NCI-H1105 (cell line): ENCODE results near the gene NBPF1.
"Not testable (repeated sequence)": the region's sequence is repeated elsewhere in the genome, so short reads cannot be mapped to it uniquely, and the experiment has no call there.

Experiments used
- DNase-seq: peaks from one replicate; lab custom pipeline; 2025; lab: John Stamatoyannopoulos, UW

Gene NBPF1

DNA sequence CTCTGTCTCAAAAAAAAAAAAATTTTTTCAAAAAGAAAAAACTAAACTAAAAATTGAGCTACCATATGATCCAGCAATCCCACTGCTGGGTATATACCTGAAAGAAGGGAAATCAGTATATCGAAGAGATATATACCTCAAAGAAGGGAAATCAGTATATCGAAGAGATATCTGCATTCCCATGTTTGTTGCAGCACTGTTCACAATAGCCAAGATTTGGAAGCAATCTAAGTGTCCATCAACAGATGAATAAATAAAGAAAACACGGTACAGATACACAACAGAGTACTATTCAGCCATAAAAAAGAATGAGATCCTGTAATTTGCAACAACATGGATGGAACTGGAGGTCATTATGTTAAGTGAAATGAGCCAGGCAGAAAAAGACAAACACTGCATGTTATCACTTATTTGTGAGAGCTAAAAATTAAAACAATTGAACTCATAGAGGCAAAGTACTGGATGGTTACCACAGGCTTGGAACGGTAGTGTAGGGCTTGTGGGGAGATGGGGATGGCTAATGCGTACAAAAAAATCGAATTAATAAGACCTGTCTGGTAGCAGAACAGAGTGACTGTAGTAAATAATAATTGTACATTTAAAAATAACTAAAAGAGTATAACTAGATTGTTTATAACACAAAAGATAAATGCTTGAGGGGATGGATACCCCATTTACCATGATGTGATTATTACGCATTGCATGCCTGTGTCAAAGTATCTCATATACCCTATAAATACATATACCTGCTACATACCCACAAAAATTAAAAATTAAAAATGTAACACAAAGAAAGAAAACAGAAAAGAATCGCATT is 28.0 kb upstream of the NBPF1 start:
- DNase-seq, result not testable (repeated sequence)

DNA sequence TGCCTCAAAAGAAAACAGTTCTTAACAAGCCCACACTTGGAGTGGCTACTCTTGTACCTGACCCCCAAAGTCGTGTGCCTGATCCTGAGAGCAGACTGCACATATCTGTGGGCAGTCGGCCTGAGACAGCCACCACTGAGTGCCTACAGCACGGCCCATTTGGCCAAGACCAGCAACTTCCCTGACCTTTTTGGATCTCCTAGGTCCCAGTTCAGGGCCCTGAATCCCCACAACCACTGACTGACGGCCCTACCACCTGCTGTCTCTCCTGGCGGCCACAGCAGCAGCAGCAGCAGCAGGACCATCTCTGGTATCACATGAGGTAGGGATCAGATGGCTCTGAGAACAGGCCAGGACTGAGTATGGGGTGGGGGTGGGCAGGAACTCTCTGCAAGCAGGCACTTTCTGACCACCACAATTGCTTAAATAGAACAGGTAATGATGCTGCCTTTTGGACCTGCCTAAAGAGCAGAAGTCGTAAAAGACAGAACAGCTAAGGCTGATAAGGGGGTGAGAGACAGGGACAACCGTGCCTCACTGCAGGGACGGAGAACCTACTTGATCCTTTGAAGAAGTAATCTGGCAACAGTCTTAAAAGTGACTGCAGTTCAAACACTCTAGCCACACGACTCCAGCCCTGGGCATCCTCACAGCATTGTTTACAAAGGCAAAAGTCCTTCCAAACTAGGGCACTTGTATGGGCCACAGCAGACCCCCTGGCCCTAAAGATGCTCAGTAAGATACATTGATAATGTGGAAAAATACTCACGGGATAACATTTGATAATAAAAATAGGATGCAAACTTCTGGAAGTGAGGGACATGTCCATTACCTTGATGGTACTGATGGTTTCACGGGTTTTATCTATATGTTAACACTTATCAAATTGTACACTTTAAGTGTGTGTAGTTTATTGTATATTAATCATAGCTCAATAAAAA is 26.0 kb upstream of the NBPF1 start:
- DNase-seq, result not testable (repeated sequence)

DNA sequence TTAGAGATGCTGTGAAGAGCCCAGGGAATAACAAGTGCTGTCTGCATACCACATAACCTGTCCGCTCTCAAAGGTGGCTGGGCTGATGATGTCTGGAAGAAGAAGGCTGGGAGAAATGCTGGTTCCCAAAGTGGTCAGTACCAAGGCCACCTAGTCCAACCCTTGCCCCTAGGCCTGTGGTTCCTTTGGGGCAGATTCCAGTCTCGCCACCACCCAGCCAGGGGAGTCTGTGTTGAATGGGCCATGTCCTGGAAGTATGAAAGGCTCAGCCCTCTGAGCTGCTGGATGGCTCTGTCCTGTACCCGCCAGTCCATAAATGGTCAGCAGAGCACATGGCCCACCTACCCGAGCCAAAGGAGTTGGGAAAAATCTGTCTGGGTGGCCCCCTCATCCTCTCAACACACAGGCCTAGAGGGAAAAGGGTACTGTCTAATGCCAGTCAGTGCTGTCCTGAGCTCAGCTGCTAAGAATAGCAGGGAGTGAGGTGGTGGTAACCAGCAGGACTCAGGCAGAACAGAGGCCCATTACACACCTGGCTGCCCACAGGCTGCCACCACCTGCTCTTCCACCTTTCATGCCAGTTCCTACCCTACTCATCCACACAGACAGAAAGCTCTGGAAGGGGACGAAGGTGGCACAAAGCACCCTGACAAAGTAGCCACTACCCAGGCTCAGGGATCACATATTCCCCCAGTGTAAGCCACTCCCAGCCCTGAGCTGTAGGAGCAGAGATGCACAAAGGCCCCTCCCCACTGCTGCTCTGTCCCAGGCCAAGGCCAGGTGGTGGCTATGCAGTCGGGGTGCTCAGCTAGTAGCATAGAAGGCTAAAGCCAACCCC is 24.8 kb upstream of the NBPF1 start:
- not testable (repeated sequence) for DNase-seq

DNA sequence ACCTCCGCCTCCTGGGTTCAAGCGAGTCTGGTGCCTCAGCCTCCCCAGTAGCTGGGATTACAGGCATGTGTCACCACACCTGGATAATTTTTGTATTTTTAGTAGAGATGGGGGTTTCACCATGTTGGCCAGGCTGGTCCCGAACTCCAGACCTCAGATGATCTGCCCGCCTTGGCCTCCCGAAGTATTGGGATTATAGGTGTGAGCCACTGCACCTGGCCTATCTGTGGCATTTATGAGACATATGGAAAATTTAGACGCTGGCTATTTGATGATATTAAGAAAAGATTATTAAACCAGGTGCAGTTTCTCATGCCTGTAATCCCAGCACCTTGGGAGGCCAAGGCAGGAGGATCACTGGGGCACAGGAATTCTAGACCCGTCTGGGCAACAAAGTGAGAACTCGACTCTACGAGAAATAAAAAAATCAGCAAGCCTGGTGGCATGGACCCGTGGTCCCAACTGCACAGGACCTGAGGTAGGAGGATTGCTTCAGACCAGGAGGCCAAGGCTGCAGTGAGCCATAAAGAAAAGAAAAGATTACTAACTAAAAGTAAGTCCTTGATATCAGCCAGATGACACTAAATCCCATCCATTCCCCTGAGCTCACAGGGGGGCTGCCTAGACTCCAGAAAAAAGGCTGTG is 23.3 kb upstream of the NBPF1 start:
- DNase-seq, result not testable (repeated sequence)

DNA sequence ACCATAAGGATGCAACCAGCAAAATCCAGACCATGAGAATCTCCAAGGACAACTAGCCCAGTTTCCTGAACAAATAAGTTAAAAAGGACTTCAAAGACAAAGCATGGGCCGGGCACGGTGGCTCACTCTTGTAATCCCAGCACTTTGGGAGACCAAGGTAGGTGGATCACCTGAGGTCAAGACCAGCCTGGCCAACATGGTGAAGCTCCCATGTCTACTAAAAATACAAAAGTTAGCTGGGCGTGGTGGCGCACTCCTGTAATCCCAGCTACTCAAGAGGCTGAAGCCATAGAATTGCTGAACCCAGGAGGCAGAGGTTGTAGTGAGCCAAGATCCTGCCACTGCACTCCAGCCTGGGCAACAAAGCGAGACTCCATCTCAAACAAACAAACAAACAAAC is 22.6 kb upstream of the NBPF1 start:
- not testable (repeated sequence) for DNase-seq

DNA sequence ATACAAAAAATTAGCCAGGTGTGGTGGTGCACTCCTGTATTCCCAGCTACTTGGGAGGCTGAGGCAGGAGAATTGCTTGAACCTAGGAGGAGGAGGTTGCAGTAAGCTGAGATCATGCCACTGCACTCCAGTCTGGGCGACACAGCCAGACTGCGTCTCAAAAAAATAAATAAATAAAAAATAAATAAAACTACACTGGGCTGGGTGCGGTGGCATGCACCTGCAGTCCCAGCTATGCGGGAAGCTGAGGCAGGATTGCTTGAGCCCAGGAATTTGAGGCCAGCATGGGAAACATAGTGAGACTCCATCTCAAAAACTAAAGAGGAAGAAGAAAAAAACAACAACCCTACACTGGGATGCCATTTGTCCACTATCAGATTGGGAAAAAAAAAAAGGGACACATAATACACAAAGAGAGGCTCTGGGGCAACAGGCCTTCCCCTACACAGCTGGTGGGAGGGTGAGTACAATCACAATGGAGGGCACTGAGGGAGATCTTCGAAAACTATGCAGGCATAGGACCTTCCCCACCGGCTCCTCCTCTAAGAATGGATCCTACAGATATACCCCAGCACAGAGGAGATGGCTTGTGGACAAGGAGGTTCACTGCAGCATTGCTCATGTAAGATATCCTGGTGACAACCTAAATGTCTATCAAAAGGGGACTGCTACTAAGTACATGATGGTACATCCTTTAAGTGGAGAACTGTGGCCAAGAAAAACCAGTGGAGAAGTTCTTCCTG is 20.3 kb upstream of the NBPF1 start:
- DNase-seq, result not testable (repeated sequence)

DNA sequence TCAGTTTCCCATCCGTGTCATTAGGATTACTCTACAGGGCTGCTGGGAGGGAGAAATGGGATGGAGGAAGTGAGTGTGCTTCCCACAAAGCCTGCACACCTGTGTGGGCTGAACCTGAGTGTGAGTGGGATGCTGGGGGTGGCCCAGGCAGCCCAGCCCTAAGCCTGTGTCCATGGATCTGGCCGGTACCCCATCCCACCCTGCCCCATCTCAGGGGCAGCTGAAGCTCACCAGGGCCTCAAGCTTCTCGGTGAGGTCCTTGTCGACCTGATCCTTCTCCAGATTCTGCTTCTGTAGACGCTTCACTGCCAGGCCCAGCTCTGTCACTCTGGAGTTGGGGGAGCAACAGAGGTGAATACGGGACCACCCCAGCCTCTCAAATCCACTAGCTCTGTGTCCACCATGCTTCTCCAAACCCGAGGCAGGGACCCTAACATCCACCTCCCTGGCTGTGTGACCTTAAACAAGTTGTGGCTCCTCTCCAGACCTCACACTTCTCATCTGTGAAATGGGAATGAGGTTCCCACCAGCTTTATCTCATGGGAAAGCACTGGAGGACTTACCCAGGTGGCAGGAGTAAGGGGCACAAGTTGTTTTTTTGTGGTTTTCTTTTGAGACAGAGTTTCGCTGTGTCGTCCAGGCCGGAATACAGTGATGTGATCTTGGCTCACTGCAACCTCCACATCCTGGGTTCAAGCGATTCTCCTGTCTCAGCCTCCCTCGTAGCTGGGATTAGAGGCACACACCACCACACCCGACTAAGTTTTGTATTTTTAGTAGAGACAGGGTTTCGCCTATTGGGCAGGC is 18.9 kb upstream of the NBPF1 start:
- not testable (repeated sequence) for DNase-seq

DNA sequence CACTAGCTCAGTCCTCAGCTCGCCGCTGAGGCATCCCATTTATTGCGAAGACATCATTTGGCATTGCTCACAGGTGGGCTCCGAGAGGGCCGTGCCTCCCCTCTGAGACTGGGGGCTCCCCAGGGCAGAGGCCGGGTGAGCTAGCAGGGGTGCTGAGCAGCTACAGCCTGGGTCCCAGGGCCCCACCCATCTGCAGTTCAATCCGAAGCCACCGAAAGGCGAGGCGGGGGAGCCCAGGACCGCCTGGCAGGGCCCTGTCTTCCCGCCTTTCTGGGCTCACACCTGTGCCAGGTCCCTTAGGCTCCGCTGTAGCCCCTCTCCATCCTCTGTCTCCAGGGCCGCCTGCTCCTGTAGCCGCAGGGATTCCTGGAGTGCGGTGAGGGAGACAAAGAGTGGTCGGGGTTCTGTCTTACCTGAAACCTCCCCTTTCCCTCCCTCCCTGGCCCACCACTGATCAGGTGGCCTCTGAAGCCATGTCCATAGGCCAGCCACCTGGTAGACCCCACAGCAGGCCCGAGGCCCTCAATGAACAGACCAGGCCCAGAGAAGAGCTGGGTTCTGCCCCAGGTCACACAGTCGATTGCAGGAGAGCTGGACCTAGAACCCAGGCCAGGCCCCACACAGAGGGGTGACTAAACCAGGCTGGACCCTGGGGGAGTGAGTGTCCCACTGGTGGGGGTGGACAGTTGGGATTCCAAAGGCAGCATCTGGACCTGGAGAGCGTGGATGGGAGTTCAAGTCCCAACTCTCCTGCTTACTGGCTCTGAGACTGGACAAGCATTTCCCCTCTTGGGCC is 18.1 kb upstream of the NBPF1 start:
- DNase-seq, result no peak

DNA sequence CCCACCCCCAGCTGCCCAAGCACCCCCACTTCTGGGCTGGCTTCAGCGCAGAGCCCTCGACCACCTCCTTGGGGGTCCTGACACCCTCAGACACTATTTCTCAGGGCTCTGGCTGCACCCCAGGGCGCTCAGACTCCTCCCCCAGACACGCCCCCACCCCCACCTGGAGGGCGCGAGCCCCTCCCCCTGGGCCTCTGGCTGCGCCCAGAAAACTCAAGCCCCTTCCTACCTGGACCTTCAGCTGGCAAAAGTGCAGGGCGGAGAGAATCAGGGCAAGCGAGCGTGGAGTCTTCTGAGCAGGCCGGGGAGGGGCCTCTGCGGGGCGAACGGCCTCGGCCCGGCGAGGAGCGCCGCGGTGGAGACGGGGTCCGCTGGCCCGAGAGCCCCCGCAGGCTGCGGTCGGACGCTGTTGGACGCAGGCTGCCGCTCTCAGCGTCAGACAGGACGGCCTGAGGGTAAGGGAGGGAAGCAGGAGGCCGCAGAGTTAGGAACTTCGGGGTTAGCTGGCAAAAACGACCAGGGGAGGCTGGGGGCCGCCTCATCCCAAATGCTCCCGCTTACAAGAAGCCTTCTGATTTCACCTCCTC is 17.4 kb upstream of the NBPF1 start:
- no peak for DNase-seq

DNA sequence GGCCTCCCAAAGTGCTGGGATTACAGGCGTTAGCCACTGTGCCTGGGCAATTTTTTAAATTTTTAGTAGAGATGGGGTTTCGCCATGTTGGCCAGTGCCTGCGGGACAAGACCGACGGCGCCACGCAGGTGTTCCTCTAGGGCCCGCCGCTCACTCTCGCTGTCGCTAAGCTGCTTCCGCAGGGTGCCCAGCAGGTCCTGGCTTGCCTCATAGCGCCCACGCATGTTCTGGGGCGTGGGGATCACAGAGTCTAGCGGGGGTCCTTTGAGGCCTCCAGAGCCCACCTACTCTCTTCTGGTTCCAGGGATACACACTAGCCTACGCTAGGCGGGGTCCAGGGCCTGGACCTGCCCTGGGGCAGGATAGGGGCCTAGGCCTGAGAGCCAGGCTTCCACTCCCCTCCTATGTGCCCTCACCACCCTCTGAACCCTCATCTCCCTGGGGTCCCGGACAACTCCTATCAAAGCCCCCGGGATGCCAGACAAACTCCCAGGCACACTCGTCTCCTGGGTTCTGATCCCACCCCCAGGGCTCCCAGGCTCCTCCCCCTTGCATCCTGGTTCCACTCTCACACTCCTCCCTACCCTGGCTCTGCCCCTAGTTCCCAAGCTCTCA is 16.7 kb upstream of the NBPF1 start:
- not testable (repeated sequence) for DNase-seq

DNA sequence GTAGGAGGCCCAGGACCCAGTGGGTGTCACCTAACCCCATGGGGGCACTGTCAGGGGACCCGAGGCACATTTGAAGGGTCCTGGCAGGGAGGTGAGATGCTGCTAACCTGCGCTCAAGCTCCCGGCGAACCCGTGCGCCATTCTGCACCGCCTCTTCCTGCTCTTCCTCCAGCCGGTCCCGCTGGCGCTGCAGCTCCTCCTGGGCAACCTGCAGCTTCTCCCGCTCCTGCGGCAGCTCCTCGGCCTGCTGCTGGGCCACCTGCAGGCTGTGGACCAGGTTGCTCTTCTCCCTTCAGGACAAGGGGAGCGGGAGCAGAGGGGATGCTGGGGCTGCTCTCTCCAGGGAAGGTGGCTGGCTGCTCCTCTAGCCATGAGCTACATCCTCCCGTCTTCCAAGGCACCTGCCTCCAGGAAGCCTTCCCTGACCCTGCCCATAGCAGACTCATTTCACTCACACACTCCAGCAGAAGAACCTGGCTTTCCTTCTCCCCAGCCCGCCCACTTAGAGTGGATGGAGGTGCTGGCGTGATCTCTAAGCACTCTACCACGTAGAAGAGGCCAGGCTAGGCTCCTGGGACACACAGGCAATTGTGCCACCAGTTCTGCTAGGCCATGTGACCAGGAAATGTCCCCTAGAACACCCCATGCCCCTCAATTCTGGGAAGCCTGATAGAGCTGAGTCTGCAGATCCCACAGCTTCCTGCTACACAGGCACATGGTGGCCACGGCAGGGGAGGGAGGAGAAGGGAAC is 15.2 kb upstream of the NBPF1 start:
- no peak for DNase-seq

DNA sequence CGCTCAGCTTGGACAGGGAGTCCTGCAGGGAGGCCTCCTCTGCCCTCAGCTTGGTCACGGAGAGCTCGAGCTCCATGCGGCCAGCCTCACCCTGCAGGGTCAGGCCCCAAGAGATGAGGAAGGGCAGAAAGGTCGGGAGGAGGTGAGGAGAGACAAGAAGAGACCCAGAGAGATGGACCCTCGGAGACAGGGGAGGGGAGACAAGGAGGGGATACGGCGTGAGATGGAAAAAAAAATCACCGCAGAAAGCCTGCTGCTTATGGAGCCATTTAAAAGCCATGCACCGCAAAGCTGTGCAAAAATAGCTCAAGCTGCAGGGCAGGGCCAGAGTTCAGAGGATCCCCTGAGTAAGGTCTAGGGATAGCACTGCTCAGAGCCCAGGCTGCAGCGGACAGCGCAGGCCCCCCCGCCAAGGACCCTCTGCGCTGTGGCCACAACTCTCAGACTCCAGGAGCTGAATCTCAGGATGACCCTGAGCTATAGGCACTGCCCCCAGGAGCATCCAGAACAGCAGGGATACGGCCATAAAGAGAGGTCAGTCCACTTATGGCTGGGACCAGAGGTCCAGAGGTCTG is 13.1 kb upstream of the NBPF1 start:
- DNase-seq, result not testable (repeated sequence)

DNA sequence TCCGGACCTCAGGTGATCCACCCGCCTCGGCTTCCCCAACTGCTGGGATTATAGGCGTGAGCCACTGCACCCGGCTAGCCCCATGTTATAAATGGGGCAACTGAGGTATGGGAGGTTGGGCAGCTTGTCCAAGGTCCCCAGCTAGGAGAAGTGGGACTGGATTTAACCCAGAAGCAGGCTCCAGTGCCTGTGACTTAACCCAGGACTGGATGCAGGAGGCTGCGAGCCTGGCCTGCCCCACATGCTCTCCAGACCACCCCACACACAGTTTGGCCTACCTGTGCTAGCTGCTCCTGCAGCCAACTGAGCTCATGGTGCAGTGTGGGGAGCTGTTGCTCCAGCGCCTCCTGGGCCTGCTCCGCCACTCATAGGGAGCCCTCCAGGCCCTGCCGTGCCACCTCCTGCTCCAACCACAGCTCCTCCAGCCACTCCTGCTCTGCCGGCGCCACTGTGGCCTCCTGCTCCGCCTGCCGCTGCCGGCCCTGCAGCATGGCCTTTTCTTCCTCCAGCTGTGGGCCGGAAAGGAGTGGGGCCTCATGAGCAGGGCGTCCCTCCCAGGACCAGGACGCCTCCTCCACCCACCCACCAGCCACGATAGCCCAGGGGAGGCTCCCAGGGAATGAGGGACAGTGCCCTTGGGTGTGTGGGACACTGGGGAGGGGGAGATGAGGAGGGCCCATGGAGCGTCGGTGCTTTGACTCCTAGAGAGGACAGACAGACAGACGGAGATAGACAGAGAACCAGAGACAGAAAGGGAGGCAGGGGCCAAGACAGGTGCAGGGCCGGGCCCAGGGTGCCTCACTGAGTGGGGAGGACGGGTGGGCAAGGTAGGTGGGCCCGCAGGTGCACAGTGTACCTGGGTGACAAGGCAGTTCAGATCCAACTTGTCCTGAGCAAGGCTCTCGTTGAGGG is 12.4 kb upstream of the NBPF1 start:
- no peak for DNase-seq

DNA sequence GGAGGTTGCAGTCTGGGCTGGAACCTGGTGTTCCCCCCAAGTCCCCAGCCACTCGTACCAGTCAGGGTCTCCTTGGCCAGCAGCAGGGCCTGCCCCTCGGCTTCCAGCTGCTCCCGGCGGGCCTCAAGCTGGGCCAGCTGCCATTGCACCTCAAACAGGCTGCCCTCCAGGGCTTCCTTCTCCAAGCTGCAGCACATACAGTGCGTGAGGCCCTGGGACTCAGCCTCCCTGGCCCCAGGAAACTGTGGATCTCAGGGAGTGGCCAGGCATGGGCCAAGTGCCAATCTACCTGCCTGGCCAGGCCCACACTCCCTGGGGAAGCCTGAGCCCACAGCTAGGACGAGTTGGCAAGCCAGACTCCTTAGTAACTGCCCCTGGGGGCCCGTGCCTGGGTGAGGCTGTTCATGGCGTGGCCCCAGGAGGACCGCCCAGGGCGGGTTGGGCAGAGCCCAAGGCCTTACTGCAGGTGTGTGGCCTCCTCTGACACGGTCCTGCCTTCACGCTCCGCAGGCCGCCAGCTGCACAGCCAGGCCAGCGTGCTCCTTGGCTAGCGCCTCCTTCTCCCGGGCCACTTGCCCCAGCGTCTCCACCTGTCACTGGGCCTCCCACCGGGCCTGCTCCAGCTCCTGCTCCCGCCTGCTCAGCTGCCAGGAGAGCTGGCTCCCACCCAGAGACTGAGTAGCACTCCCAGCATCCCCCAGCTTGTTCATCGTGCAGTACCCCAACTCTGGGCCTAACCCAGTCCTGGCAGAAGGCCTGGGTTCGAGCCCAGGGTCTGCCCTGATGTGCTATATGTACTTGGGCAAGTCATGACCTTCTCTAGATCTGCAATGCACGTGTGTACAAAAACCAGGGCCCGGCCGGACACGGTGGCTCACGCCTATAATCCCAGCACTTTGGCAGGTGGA is 10.7 kb upstream of the NBPF1 start:
- DNase-seq, result peak; percentile 100

DNA sequence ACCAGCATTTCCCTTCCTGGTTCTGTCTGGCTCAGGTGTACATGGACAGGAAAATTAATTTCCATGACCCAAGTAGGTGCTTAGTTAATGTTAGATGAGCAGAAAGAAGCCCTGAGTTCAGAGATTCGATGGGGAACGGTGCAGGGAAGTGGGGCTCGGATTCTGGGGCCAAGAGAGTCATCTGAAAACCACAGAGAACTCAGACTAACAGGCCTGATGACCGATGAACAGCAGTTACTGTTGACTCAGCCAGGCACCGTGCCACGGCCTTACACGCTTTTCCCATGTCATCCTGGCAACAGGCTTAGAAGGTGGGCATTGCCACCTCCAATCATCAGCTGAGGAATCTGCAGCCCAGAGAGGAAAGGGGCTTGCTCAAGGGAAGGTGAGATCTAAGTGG is 10.0 kb upstream of the NBPF1 start:
- DNase-seq, result not testable (repeated sequence)
